ENCODE results near the gene OR4D10.
"Not testable (repeated sequence)": the region's sequence is repeated elsewhere in the genome, so short reads cannot be mapped to it uniquely, and the experiment has no call there.

Gene OR4D10

GRCh38 chr11:59459916-59460315 is 13.2 kb upstream of the OR4D10 start:
- H3K36me3 ChIP-seq (ENCODE audit: control insufficient read depth, insufficient read depth, low read length), result no peaks in the 10 kb centered on the region
- H3K4me3 ChIP-seq (ENCODE audit: extremely low read depth, insufficient read depth, low read length, poor library complexity, severe bottlenecking), result no peak overlapping the region
- H3K9me3 ChIP-seq (ENCODE audit: control insufficient read depth, low read length), result no peaks in the 10 kb centered on the region
- no peaks in the 10 kb centered on the region for H3K4me1 ChIP-seq (ENCODE audit: control insufficient read depth, insufficient read depth, low read length, poor library complexity, severe bottlenecking)
- H3K27ac ChIP-seq (ENCODE audit: low read depth, low read length, severe bottlenecking), result no peak overlapping the region
- 100% methylated on average over 1 of the region's 3 CpGs; no CpG with 5 or more reads in 1 of the 2 experiments for WGBS, 2 experiments (ENCODE audit: insufficient coverage in 2 of 2)

GRCh38 chr11:59463190-59463641 is 9.9 kb upstream of the OR4D10 start:
- H3K4me1 ChIP-seq (ENCODE audit: control insufficient read depth, insufficient read depth, low read length, poor library complexity, severe bottlenecking), result no peaks in the 10 kb centered on the region
- whole genome bisulfite sequencing, 2 experiments (ENCODE audit: insufficient coverage in 2 of 2), result 73 to 83% methylated on average over 5 of the region's 5 CpGs
- H3K27ac ChIP-seq (ENCODE audit: low read depth, low read length, severe bottlenecking), result no peak overlapping the region
- no peaks in the 10 kb centered on the region for H3K36me3 ChIP-seq (ENCODE audit: control insufficient read depth, insufficient read depth, low read length)
- H3K4me3 ChIP-seq (ENCODE audit: extremely low read depth, insufficient read depth, low read length, poor library complexity, severe bottlenecking), result no peak overlapping the region
- no peaks in the 10 kb centered on the region for H3K9me3 ChIP-seq (ENCODE audit: control insufficient read depth, low read length)

DNA sequence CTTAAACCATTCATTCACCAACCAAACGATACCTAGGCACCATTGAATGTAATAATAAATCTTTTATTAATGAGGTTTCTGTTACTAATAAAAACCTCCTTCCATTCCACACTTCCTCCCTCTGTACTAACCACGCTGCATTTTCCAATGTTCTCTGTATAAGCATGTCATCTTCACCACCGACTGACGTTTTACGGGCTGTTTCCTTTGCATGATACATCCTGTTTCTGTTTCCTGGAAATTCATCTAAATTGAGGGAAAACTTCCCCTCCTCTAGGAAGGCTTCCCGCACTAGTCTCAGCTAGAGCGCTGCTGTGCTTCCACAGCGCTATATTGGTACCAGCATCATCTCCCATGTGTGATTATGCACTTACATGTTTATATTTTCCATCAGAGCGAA is 2.1 kb downstream of the OR4D10 start:
- WGBS, 2 experiments (ENCODE audit: insufficient coverage in 2 of 2), result 94 to 95% methylated on average over 4 to 5 of the region's 9 CpGs
- no peak overlapping the region for H3K4me3 ChIP-seq (ENCODE audit: extremely low read depth, insufficient read depth, low read length, poor library complexity, severe bottlenecking)

DNA sequence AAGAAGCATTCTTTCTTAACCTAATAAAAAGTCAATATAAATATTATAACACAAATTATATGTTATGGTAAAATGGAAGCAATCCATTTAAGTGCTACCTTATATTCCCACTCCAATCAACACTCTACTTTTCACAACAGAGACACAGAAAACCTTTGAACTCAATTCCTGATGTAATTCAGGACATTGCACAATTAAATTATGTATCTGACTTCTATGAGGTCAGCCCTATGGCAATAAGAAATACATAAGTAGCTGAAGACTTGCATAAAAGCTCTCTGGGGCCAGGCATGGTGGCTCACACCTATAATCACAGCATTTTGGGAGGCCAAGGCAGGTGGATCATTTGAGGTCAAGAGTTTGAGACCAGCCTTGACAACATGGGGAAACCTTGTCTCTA is 6.8 kb downstream of the OR4D10 start:
- Histone ChIP-seq H3K9me3 (ENCODE audit: control insufficient read depth, low read length) (no peaks in the 10 kb centered on the region), H3K36me3 (ENCODE audit: control insufficient read depth, insufficient read depth, low read length) (no peaks in the 10 kb centered on the region), H3K27ac (ENCODE audit: low read depth, low read length, severe bottlenecking) (no peak overlapping the region), H3K4me3 (ENCODE audit: extremely low read depth, insufficient read depth, low read length, poor library complexity, severe bottlenecking) (no peak overlapping the region), H3K4me1 (ENCODE audit: control insufficient read depth, insufficient read depth, low read length, poor library complexity, severe bottlenecking) (no peaks in the 10 kb centered on the region)

More for the DNA sequence above, 2.1 kb downstream of the OR4D10 start:
- Histone ChIP-seq H3K36me3 (ENCODE audit: control insufficient read depth, insufficient read depth, low read length) (no peaks in the 10 kb centered on the region), H3K27ac (ENCODE audit: low read depth, low read length, severe bottlenecking) (no peak overlapping the region), H3K9me3 (ENCODE audit: control insufficient read depth, low read length) (no peaks in the 10 kb centered on the region), H3K4me1 (ENCODE audit: control insufficient read depth, insufficient read depth, low read length, poor library complexity, severe bottlenecking) (no peaks in the 10 kb centered on the region)

DNA sequence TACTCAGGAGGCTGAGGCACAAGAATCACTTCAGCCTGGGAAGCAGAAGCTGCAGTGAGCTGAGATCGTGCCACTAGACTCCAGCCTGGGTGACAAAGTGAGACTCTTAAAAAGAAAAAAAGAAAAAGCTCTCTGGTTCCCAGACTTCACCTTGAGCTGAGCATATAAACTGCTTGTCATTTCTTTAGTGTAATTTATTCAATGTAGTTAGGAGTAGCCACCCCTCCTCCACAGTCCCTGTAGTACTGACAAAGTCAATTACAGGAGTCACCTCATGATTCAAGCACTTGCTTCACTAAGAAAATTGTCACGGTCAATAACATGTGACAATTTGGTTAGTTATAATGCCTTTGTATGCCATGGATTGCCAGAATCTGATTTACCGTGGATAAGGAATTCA is 7.2 kb downstream of the OR4D10 start:
- Histone ChIP-seq H3K36me3 (ENCODE audit: control insufficient read depth, insufficient read depth, low read length) (no peaks in the 10 kb centered on the region), H3K9me3 (ENCODE audit: control insufficient read depth, low read length) (no peaks in the 10 kb centered on the region), H3K4me1 (ENCODE audit: control insufficient read depth, insufficient read depth, low read length, poor library complexity, severe bottlenecking) (no peaks in the 10 kb centered on the region), H3K27ac (ENCODE audit: low read depth, low read length, severe bottlenecking) (no peak overlapping the region), H3K4me3 (ENCODE audit: extremely low read depth, insufficient read depth, low read length, poor library complexity, severe bottlenecking) (no peak overlapping the region)
- 86 to 100% methylated on average over 2 of the region's 3 CpGs for WGBS, 2 experiments (ENCODE audit: insufficient coverage in 2 of 2)

- WGBS, 2 experiments (ENCODE audit: insufficient coverage in 2 of 2), result no CpG with 5 or more reads among the region's 1 CpG
- Histone ChIP-seq H3K27ac (ENCODE audit: low read depth, low read length, severe bottlenecking) (no peak overlapping the region), H3K4me3 (ENCODE audit: extremely low read depth, insufficient read depth, low read length, poor library complexity, severe bottlenecking) (no peak overlapping the region), H3K9me3 (ENCODE audit: control insufficient read depth, low read length) (no peaks in the 10 kb centered on the region), H3K36me3 (ENCODE audit: control insufficient read depth, insufficient read depth, low read length) (no peaks in the 10 kb centered on the region), H3K4me1 (ENCODE audit: control insufficient read depth, insufficient read depth, low read length, poor library complexity, severe bottlenecking) (no peaks in the 10 kb centered on the region)
Observed at GRCh38 chr11:59501931-59502330, 28.8 kb downstream of the OR4D10 start.

DNA sequence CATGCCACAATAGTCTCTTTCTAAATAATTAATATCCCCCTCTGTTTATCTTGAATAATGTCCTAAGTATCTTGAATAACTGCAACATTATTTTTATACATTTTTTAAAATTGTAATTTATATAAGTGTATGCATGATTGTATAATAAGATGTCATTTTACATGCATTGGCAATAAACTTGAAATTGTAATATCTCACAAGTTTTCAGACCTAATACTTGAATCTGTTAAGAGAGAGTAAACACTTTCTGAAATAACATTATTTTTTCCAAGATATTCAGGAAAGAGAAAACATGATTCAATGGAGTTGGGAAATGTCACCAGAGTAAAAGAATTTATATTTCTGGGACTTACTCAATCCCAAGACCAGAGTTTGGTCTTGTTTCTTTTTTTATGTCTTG is 30.2 kb downstream of the OR4D10 start, which contains the start of gene OR4D11:
Gene OR4D11 (plus strand): TSS at position 301 of the 400 bp plus-strand sequence. CDS start 0 bp downstream, at position 301.
- no peak within 1 kb of the TSS for H3K4me3 ChIP-seq (ENCODE audit: extremely low read depth, insufficient read depth, low read length, poor library complexity, severe bottlenecking)
- no peaks in the 10 kb centered on the region for H3K4me1 ChIP-seq (ENCODE audit: control insufficient read depth, insufficient read depth, low read length, poor library complexity, severe bottlenecking)
- H3K27ac ChIP-seq (ENCODE audit: low read depth, low read length, severe bottlenecking), result no peak within 1 kb of the TSS

GRCh38 chr11:59510941-59511589 is 38.0 kb downstream of the OR4D10 start, which contains the start of gene OR4D9:
TSS of gene OR4D9 (plus strand) at chr11:59511539. CDS start at chr11:59514913, 3,374 bp downstream.
- Histone ChIP-seq H3K27ac (ENCODE audit: low read depth, low read length, severe bottlenecking) (no peak within 1 kb of the TSS), H3K4me1 (ENCODE audit: control insufficient read depth, insufficient read depth, low read length, poor library complexity, severe bottlenecking) (no peaks in the 10 kb centered on the region), H3K36me3 (ENCODE audit: control insufficient read depth, insufficient read depth, low read length) (no peaks in the 10 kb centered on the region), H3K9me3 (ENCODE audit: control insufficient read depth, low read length) (no peaks in the 10 kb centered on the region), H3K4me3 (ENCODE audit: extremely low read depth, insufficient read depth, low read length, poor library complexity, severe bottlenecking) (no peak within 1 kb of the TSS)
- 60 to 67% methylated on average over 1 of the region's 2 CpGs for WGBS, 2 experiments (ENCODE audit: insufficient coverage in 2 of 2)

More for the DNA sequence above, 30.2 kb downstream of the OR4D10 start, which contains the start of gene OR4D11:
- Histone ChIP-seq H3K9me3 (ENCODE audit: control insufficient read depth, low read length) (no peaks in the 10 kb centered on the region), H3K36me3 (ENCODE audit: control insufficient read depth, insufficient read depth, low read length) (no peaks in the 10 kb centered on the region)

DNA sequence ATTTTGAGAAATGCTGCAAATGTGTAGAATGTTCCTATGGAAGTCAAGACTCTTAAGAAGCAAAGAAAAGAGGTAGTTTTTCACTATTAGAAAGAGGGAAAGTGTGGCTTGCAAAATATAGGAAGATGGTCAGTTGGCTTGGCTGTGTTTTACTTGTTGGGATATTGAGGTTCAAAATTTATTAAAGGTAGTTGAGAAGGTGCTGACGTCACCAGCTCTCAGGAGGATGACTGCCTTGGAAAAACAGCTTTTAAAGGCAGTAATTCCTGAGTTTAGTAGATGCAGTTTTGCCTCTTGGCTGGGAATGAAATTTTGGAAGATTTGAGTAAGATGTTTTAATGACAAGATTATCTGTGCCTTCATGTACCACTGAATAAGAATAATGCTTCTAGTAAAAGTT is 38.6 kb downstream of the OR4D10 start:
- H3K4me1 ChIP-seq (ENCODE audit: control insufficient read depth, insufficient read depth, low read length, poor library complexity, severe bottlenecking), result no peaks in the 10 kb centered on the region
- no peaks in the 10 kb centered on the region for H3K9me3 ChIP-seq (ENCODE audit: control insufficient read depth, low read length)
- no peak overlapping the region for H3K27ac ChIP-seq (ENCODE audit: low read depth, low read length, severe bottlenecking)
- WGBS, 2 experiments (ENCODE audit: insufficient coverage in 2 of 2), result 86 to 91% methylated on average over 1 of the region's 1 CpG
- no peak overlapping the region for H3K4me3 ChIP-seq (ENCODE audit: extremely low read depth, insufficient read depth, low read length, poor library complexity, severe bottlenecking)
- H3K36me3 ChIP-seq (ENCODE audit: control insufficient read depth, insufficient read depth, low read length), result no peaks in the 10 kb centered on the region

GRCh38 chr11:59520139-59520538 is 47.0 kb downstream of the OR4D10 start:
- H3K4me1 ChIP-seq (ENCODE audit: control insufficient read depth, insufficient read depth, low read length, poor library complexity, severe bottlenecking); H3K36me3 ChIP-seq (ENCODE audit: control insufficient read depth, insufficient read depth, low read length); H3K27ac ChIP-seq (ENCODE audit: low read depth, low read length, severe bottlenecking); H3K4me3 ChIP-seq (ENCODE audit: extremely low read depth, insufficient read depth, low read length, poor library complexity, severe bottlenecking); H3K9me3 ChIP-seq (ENCODE audit: control insufficient read depth, low read length): not testable (repeated sequence)
- no CpG with 5 or more reads among the region's 2 CpGs for WGBS, 2 experiments (ENCODE audit: insufficient coverage in 2 of 2)

DNA sequence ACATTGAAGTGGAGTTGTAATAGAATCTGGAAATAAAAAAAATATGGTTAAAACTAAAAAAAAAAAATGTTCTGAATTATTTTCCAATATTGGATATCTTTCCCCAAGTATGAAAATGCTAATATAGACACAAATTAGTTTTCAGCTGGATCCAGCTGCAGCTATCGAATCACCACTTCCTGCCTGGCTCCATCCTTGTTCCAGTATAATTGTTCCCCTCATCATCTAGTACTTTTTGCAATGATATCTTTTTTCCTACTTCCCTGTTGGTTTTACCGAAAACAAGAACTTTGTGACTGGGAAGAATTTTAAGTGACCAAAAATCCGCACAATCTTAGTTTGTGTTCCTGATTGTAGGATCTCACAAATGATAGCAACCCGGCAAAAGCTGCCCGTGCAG is 47.6 kb downstream of the OR4D10 start:
- H3K4me1 ChIP-seq (ENCODE audit: control insufficient read depth, insufficient read depth, low read length, poor library complexity, severe bottlenecking), result no peaks in the 10 kb centered on the region
- H3K9me3 ChIP-seq (ENCODE audit: control insufficient read depth, low read length), result no peaks in the 10 kb centered on the region
- H3K27ac ChIP-seq (ENCODE audit: low read depth, low read length, severe bottlenecking), result no peak overlapping the region
- H3K4me3 ChIP-seq (ENCODE audit: extremely low read depth, insufficient read depth, low read length, poor library complexity, severe bottlenecking), result no peak overlapping the region
- no peaks in the 10 kb centered on the region for H3K36me3 ChIP-seq (ENCODE audit: control insufficient read depth, insufficient read depth, low read length)
- 87 to 95% methylated on average over 4 to 5 of the region's 5 CpGs for WGBS, 2 experiments (ENCODE audit: insufficient coverage in 2 of 2)

Data from mesodermal cell (in vitro differentiated cells).